Stimulated activated naive CD8-positive, alpha-beta T cell treated with anti-CD3 and anti-CD28 coated beads, Interleukin-15, Interleukin-2, amounts not matched to agents 100 ng/mL and 50 ng/mL, for 24 hours (primary cell): ENCODE results near the gene SPATA9.
"Not testable (repeated sequence)": the region's sequence is repeated elsewhere in the genome, so short reads cannot be mapped to it uniquely, and the experiment has no call there.

Experiments used
- H3K27ac Mint-ChIP-seq: one replicate; pipeline ENCODE4 v1.8.0; 2021; ENCODE audit warnings: mild to moderate bottlenecking, mixed read lengths
- H3K27me3 Mint-ChIP-seq: one replicate; pipeline ENCODE4 v1.8.0; 2021; ENCODE audit warnings: mixed read lengths
- H3K36me3 Mint-ChIP-seq: one replicate; pipeline ENCODE4 v1.8.0; 2021; ENCODE audit warnings: low read depth, mixed read lengths
- H3K4me1 Mint-ChIP-seq: one replicate; pipeline ENCODE4 v1.8.0; 2021; ENCODE audit warnings: low read depth, mixed read lengths
- H3K4me3 Mint-ChIP-seq: one replicate; pipeline ENCODE4 v1.8.0; 2021; ENCODE audit warnings: mild to moderate bottlenecking, mixed read lengths
- H3K9me3 Mint-ChIP-seq: one replicate; pipeline ENCODE4 v1.8.0; 2021; ENCODE audit warnings: mixed read lengths

Gene SPATA9

DNA sequence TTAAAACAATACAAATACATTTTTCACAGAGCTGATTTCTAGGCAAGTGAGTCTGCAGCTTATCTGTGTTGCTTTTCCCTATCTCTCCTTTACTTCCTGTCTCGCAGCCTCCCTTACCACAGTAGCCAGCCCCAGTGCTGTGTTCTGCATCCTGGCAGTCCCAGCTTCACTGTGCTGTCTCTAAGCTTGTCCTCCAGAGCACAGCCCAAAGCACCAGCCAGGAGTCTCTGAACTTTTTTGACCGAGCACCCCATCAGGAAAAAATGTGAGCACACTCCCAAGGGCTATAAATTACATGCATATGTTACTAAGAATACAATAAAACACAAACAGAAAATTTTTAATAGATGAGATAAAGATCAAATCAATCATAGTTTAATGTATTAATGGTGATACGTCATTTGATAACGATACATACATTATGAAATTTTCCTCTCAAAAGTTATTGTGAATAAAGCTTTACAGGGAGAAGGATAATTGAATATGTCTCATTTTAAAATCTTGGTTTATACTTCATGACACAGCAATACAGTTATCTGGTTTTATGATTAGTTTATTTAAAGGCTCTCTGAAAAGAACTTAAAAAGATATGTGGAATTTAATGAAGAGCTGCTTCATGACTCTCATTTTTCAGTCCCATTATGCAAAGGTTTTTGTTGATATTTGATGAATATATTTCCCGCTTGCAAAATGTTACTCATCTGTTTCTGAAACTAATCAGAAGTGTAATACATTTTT is 41.0 kb upstream of the SPATA9 start:
- peaks cover 22% of the 10 kb centered on the region for H3K27me3 Mint-ChIP-seq
- H3K4me1 Mint-ChIP-seq, result peaks cover 14% of the 10 kb centered on the region
- no peak overlapping the region for H3K27ac Mint-ChIP-seq
- no peaks in the 10 kb centered on the region for H3K9me3 Mint-ChIP-seq
- H3K4me3 Mint-ChIP-seq, result no peak overlapping the region
- no peaks in the 10 kb centered on the region for H3K36me3 Mint-ChIP-seq

DNA sequence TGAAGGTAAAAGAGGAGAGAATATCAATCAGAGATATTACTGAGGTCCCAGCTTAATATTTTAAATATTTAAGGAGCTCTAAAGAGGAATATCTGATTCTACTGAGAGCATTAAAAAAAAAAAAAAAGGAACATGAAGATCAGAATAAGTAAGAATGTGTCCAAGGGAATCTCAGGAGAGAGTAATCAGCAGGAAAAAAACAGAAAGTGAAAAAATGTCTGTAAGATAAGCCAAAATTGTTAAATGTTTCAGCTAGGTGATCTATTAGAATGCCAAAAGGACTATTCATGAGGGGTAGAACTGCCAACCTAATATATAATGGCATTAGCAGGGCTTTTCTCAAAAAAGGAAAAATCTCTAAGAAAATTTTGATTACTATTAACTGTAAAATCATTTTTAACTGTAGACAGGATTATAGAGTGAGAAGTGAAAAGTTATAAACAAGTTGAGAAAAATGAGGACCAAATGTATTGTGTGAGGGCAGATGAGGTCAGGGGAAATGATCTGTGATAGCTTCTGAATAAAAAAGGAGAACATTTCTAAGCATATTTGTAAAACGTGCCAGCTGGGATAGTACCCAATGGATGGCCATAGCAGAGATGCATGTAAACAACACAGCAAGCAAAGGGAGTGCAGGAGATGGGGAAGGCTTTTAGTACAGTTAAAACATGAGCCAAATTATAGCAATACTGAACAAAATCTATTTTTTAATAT is 38.9 kb upstream of the SPATA9 start:
- Mint-ChIP-seq H3K27me3 (peaks cover 16% of the 10 kb centered on the region), H3K9me3 (no peaks in the 10 kb centered on the region), H3K27ac (no peak overlapping the region), H3K4me3 (no peak overlapping the region), H3K36me3 (no peaks in the 10 kb centered on the region), H3K4me1 (peaks cover 7% of the 10 kb centered on the region)

DNA sequence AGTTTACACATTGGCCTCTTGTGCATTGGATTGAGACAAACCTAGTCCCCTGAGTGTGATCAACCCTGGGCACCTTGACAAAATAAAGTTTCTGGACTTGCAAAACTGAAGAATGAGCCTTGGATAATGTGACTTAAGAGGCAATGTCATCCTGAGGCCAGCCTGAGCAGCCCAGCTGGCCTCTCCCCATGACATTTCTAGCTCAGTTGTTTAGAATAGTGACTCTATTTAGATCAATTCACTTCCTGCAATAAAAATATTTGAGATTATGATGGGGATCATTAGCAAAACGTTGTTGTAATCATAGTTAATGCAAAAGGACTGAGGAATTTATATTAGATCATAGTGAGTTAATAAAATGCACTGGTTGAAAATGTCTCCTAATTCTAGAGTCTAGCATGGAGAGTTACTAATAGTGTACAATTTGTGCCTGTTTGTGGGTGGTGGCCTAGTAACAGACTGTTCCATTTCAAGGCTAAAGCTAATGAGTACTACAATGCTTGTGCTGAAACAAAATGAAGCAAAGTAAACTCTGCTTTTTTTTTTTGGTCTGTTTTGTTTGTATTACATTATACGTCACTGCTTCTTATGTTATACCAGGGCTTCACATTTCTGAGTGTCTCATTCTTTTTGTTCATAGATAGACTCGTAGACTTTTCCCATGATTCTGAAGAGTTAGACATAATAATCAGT is 37.4 kb upstream of the SPATA9 start:
- Mint-ChIP-seq H3K9me3 (no peaks in the 10 kb centered on the region), H3K4me1 (no peaks in the 10 kb centered on the region), H3K36me3 (no peaks in the 10 kb centered on the region)

DNA sequence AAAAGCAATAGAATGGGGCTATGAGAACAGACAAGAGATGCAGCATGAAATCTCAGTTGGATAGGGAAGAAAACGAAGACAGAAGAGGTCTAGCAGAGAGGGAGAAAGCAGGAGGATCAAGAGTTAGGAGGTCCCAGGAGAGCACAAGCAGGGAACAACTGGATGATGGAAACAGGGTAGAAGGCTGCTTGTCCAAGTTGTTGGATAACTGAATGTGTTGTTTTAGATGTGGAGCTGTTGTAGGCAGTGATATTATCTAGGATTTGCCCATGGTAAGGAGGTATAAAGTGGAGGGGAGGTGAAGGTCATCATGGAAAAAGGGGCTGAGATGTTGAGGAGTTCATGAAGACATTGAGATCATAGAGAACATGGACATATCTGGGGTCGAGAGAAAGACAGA is 35.9 kb upstream of the SPATA9 start:
- H3K27me3 Mint-ChIP-seq, result peaks cover 16% of the 10 kb centered on the region
- no peaks in the 10 kb centered on the region for H3K36me3 Mint-ChIP-seq
- H3K9me3 Mint-ChIP-seq, result no peaks in the 10 kb centered on the region
- H3K4me1 Mint-ChIP-seq, result peaks cover 4% of the 10 kb centered on the region
- H3K4me3 Mint-ChIP-seq, result no peak overlapping the region
- H3K27ac Mint-ChIP-seq, result no peak overlapping the region

More for the DNA sequence above, 37.4 kb upstream of the SPATA9 start:
- Mint-ChIP-seq H3K27me3 (peaks cover 16% of the 10 kb centered on the region), H3K4me3 (no peak overlapping the region), H3K27ac (no peak overlapping the region)

DNA sequence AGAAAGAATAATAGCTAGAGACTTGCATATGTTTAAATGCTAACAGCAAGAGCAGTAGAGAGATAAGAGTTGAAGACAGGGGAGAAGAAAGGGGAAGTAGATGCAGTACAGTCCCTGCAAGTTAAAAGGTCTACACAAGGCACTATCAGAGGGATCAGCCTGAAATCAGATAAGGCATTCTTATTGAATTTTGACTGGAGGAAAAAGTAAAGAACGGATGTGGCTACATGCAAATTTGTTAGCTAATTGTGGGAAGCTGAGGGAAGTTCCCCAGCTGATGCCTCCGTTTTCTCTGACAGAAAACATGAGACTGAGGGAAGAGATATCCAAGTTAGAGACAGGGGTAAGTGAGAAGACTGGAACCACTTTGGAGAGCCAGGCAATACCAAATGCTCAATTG is 35.4 kb upstream of the SPATA9 start:
- peaks cover 16% of the 10 kb centered on the region for H3K27me3 Mint-ChIP-seq
- H3K4me3 Mint-ChIP-seq, result no peak overlapping the region
- H3K9me3 Mint-ChIP-seq, result no peaks in the 10 kb centered on the region
- H3K27ac Mint-ChIP-seq, result no peak overlapping the region
- H3K4me1 Mint-ChIP-seq, result peaks cover 7% of the 10 kb centered on the region
- H3K36me3 Mint-ChIP-seq, result no peaks in the 10 kb centered on the region

DNA sequence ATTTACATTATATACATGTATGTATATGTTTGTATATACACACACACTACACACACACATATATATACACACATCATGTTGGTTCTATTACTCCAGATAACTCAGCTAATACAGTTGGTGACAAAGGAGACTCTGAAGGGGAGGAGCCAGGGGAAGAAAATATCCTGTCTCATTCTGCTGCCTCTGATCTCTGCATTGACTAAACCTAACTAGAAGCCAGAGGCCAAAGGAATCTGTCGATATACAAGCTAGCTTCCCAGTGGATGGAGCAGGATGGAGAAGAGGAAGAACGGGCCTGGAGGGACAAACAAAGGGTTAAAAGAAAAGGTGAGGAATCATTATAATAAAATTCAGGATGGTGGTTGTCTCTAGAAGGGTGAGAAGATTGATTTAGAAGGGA is 34.6 kb upstream of the SPATA9 start:
- H3K4me1 Mint-ChIP-seq, result peaks cover 11% of the 10 kb centered on the region
- H3K27me3 Mint-ChIP-seq, result peaks cover 16% of the 10 kb centered on the region
- H3K9me3 Mint-ChIP-seq, result no peaks in the 10 kb centered on the region
- no peaks in the 10 kb centered on the region for H3K36me3 Mint-ChIP-seq
- H3K27ac Mint-ChIP-seq, result no peak overlapping the region
- H3K4me3 Mint-ChIP-seq, result no peak overlapping the region

DNA sequence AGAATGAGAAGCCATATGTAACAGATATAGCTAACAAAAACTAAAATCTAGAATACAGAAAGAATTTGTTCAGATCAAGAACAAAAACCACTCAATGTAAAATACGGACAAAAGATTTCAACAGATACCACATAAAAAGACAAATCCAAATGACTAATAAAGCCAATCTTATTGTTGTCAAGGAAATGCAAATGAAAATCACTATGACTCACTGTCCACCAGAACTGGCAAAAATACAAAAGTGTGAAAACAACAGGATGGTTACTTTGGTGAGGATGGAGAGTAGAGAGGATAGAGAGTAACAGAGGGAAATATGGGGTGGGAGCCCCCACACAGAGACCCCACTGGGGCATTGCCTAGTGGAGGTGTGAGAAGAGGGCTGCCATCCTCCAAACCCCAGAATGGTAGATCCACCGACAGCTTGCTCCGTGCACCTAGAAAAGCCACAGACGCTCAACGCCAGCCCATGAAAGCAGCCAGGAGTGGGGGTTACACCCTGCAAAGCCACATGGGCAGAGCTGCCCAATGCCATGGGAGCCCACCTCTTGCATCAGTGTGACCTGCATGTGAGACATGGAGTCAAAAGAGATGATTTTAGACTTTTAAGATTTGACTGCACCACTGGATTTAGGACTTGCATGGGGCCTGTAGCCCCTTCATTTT is 33.1 kb upstream of the SPATA9 start:
- Mint-ChIP-seq H3K4me1 (peaks cover 18% of the 10 kb centered on the region), H3K36me3 (no peaks in the 10 kb centered on the region), H3K9me3 (no peaks in the 10 kb centered on the region), H3K27me3 (peaks cover 12% of the 10 kb centered on the region), H3K4me3 (no peak overlapping the region), H3K27ac (peak overlapping the region; percentile 33)

DNA sequence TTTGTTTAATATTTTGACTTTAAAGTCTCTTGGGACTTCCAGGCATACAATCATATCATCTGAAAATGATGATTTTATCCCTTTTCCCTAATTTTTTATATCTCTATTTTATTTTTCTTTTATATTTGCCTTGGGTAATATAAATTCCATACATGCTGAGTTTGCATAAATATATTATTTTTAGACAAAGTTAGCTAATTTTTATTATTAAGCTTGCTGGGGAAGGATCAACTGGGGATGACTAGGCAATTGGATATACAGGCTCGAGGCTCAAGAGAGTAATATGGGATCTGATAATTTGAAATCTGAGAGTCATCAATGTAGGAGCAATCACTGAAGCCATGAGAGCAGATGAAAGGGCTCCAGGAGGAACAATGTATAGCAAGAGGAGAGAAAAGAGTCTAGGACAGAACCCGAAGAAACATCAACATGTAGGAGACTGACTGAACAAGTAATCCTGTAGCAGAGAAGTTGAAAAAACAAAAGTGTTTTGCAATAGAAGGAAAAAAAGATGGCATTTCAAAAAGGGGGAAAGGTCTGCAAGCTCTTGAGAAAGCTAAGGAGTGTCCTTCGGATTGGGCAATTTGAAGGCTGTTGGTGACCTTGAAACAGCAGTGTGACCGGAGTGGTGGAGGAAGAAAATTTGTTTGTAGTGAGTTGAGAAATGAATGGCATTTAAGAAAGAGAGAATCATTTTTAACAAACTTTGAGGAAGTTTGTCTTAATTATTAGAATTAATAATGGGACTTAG is 31.3 kb upstream of the SPATA9 start:
- Mint-ChIP-seq H3K27me3 (peaks cover 5% of the 10 kb centered on the region), H3K4me3 (no peak overlapping the region), H3K36me3 (no peaks in the 10 kb centered on the region), H3K9me3 (no peaks in the 10 kb centered on the region), H3K4me1 (peaks cover 18% of the 10 kb centered on the region), H3K27ac (no peak overlapping the region)

DNA sequence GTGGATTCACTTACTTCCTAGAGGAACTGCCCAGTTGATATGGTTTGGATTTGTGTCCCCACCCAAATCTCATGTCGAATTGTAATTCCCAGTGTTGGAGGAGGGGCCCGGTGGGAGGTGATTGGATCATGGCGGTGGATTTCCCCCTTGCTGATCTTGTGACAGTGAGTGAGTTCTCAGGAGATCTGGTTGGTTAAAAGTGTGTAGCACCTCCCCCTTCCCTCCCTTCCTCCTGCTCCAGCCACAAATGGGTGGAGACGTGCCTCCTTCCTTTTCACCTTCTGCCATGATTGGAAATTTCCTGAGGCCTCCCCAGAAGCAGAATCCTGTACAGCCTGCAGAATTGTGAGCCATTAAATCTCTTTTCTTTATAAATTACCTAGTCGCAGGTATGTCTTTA is 30.5 kb upstream of the SPATA9 start:
- not testable (repeated sequence) for H3K27ac Mint-ChIP-seq, H3K4me3 Mint-ChIP-seq, H3K9me3 Mint-ChIP-seq, H3K36me3 Mint-ChIP-seq, H3K27me3 Mint-ChIP-seq
- H3K4me1 Mint-ChIP-seq, result peaks cover 18% of the 10 kb centered on the region

DNA sequence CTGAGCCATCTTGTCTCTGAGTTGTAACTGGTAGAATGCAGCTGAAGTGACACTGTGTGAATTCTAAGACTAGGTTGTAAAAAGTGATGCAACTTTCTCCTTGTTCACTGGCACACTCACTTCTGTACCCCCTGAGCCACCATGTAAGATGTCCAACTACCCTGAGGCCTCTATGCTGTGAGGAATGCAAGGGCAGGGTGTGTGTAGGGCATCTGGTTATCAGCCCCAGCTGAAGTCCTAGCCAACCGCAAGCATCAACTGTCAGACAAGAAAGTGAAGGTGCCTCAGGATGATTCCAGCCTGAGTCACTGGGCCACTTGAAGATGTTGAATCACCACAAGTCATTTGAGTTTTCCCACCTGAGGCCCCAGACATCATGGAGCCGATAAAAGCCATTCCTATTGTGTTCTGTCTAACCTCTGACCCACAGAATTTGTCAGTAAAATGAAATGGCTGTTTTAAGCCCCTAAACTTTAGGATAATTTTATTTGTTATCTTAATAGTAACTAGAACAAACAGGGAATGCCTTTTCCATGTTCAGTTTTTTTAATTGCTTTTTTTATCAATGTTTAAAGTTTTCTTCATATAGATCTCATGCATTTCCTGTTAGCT is 29.7 kb upstream of the SPATA9 start:
- Mint-ChIP-seq H3K36me3 (no peaks in the 10 kb centered on the region), H3K27me3 (peaks cover 8% of the 10 kb centered on the region), H3K27ac (no peak overlapping the region), H3K9me3 (no peaks in the 10 kb centered on the region), H3K4me3 (no peak overlapping the region), H3K4me1 (peaks cover 18% of the 10 kb centered on the region)

DNA sequence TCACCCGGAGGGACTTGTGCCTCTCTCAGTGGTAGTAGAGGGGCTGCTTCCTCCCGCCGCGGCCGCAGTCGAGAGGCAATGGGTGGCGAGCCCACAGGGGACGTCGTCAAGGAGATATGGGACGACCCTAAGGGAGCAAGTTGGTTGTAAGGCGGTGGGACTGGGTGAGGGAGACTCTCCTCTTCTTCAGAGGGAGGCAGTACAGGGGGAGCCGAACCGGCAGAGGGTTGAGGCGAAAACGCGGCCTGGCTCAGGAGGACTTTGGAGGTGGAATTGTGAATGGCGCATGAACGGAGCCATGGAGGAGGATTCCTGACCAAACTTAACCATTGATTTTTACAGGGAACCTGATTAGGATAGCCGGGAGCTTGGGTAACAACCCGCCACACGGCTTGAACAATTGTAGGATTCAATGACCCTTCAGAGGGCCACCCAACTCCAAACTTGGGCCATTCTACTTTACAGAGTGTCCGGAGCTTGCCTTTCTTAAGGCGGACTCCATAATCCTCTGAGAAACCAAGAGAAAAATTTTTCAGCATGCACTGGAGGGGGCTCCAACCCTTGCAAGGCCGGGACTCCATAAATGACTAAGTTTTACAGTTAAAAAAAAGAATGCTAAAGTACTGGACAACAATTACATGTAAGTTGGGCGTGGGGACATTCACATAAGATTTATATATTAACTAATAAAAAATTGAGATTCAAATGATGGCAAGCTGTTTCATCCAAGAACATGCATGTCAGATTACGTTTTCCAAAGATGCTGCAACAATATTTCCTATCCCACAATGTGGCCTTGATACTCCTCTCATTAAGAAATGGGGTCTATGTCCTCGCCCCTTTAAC is 28.9 kb upstream of the SPATA9 start:
- peaks cover 8% of the 10 kb centered on the region for H3K27me3 Mint-ChIP-seq

DNA sequence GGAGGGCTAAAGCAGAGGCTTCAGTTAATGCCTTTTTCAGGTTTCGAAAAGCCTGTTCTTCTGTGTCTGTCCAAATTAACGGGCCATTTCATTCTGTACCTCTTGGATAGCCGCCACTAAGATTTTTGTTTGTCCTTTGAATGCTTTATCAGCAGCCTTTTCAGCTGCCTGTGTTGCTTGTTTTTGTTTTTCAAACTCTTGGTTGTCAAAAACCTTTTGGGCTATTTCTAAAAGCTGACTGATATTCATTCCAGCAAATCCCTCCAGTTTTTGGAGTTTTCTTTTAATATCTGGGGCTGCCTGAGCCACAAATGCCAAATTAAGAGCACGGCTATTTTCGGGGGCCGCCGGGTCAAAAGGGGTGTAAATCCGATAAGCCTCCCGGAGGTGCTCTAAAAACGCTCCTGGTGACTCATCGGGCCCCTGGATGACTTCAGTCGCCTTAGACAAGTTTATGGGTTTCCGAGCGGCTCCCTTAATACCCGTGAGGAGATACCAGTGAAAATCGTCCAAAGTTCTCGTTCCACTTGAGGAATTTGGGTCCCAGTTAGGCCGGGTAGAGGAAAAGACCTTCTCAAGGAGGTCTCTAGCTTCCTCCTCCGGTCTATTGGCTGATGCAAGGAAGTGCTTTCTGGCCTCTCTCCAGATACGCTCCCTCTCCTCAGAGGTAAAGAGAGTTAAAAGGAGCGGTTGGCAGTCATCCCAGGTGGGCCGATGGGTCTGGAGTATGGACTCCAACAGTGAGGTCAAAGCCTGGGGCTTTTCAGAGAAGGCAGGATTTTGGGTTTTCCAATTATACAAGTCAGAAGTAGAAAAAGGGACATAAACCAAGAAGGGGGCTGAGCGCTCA is 28.1 kb upstream of the SPATA9 start:
- not testable (repeated sequence) for H3K36me3 Mint-ChIP-seq, H3K27me3 Mint-ChIP-seq, H3K27ac Mint-ChIP-seq, H3K9me3 Mint-ChIP-seq, H3K4me3 Mint-ChIP-seq
- H3K4me1 Mint-ChIP-seq, result peaks cover 18% of the 10 kb centered on the region

More for the DNA sequence above, 28.9 kb upstream of the SPATA9 start:
- H3K36me3 Mint-ChIP-seq, result no peaks in the 10 kb centered on the region
- no peak overlapping the region for H3K4me3 Mint-ChIP-seq
- H3K9me3 Mint-ChIP-seq, result no peaks in the 10 kb centered on the region
- peaks cover 18% of the 10 kb centered on the region for H3K4me1 Mint-ChIP-seq
- H3K27ac Mint-ChIP-seq, result no peak overlapping the region
